GM19193 (cell line): ENCODE results near the gene EFNB1.

Experiments
- POLR2A ChIP-seq: IDR thresholded peaks from 4 replicates; pipeline ENCODE4 v1.6.1; 2011; ENCODE audit not compliant: insufficient read depth, insufficient read length; ENCODE audit errors: extremely low read depth

EFNB1 gene

DNA sequence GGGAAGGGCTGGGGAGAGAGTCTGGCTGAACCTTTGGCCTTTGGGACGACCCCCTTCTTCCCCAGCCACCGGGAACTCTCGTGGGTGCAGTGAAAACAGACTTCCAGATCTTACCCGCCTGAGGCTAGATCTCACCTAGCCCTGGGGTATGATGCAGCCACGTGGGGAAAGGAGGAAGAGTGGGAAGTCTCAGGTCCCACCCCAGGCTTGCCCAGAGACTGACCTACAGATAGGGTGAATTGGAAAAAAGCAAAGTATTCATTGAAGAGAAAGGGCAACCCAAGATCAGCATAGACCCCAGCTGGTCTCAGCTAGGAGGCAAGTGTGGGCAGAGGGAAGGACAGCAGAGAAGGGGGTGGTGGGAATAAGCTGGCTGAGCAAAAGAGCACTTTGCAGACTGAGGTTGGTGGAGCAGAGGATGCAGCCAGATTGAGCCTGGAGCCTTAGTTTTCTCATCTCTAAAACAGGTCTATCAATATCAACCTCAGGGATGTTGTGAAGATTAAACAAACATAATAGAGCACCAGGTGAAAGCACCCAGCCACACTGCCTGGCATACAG is 4.2 kb upstream of the EFNB1 start:
- TF ChIP-seq POLR2A = no peak

DNA sequence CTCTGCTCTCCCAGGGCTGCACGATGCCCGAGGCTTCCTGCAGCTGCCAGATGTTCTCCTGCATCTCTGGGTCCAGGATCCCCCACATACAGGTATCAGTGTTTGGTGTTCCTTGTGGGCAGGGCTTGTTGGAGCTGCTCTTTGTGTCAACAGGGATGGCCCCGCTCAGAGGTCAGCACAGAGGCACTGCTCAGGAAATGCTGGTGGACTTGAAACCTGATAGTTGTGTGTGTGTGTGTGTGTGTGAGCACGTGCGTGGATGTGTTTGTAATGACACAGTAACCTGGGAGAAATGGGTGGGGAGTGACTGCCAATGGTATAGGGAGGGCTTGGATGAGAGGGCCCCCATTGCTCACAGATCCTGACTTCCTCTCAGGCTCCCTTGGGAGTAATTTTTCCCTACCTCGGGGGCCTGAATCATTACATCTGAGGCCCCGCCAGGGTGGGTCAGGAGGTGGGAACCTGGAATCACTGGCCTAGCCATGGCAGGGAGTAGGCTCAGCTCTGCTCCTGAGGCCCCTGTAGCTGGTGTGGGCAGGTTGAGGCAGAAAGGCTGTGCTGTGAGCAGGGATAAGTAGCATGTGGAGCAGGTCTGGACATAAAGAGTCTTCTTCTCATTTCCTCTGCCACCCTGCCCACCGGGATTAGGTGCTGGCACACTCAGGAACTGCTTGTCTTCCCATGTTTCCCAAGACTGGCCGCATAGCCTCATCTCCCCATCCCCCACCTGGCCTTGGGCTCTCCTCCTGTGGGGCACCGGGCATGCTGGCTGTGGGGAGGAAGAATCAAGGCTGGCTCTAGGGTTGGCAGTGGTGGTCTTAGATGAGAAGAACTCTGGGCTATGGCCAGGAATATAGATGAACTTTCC is 2.5 kb upstream of the EFNB1 start:
- no peak for TF ChIP-seq POLR2A

DNA sequence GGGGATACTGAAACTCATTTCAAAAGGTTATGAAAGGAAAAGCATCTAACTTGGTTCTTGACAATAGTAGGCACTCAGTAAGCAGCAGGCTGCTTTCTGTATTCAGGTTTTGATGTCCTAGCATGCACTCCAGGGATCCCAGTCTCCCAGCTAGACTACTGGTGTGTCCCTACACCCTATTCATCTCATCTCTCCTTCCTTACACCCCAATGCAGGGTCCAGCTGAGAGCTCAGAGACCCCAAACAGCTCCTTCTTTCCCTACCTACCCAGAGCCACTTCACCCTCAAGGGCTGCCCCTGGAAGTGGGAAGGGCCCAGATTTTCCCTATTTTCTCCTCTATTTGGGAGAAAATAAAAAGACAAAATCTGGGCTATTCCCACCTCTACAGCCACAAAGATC is 1.6 kb upstream of the EFNB1 start:
- TF ChIP-seq POLR2A = no peak

DNA sequence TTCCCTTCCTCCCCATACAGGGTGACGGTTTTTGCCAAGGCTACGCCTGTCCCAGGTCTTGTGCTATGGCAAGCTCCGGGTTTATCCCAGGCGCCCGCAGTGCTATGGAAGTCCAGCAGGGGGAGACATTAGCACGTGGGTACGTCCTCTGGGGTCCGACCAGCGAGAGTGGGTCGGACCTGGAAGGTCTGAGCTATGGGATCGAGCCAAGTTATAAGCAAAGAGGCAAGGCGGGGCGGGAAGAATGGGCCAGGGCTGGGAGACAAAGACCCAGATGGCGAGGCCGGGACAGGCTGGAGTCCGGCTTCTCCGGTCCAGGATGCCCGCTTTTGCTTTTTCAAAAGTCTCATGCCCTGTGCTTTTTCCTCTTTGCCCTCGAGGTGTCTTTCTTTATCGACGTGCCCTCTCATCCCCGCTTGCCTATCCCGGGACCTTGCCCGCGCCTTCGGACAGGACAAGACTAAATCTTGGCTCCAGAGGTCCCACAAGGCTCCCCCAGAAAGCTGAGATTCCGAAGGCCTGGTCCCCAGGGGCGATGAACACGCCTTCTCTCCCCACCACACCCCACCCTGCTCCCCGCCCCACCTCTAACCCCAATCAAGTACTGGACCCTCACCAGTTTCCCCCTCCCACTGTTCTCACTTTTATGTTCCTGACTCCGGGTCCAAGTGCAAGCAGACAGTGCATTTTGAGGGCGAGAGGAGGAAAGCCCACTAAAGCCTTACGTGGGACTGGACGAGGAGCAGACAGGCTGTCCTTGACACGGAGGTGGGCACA is 785 bp upstream of the EFNB1 start:
- no peak for TF ChIP-seq POLR2A

DNA sequence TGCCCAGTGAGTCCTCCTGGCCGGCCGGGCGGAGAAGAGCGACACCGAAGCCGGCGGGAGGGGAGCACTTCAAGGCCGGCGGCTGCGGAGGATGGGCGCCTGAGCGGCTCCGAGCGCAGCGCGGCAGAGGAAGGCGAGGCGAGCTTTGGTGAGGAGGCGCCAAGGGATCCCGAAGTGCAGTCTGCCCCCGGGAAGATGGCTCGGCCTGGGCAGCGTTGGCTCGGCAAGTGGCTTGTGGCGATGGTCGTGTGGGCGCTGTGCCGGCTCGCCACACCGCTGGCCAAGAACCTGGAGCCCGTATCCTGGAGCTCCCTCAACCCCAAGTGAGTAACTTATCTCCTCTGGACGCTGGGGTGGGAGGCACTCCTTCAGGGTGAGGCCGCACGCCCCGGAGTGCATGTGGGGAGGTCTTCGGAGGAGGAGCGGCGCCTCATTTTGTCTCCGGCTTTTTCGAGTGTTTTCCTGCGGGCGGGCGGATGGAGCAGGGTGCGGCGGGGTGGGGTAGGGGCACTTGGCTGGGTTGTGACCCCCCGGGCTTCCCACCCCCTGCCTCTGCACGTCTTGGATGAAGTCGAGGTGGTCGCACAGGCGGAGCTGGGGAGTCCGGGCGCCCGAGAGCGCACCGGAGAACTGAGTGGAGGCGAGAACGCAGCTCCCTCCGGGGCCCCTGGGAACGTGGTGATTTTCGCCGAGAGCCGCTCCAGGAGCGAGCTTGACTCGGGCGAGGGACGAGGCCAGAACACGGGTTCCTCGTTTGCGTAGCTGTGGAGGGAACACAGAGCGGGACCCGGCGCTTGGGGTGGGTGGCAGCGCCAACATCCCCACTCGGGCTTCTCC is 979 bp downstream of the EFNB1 start:
- TF ChIP-seq POLR2A = no peak

DNA sequence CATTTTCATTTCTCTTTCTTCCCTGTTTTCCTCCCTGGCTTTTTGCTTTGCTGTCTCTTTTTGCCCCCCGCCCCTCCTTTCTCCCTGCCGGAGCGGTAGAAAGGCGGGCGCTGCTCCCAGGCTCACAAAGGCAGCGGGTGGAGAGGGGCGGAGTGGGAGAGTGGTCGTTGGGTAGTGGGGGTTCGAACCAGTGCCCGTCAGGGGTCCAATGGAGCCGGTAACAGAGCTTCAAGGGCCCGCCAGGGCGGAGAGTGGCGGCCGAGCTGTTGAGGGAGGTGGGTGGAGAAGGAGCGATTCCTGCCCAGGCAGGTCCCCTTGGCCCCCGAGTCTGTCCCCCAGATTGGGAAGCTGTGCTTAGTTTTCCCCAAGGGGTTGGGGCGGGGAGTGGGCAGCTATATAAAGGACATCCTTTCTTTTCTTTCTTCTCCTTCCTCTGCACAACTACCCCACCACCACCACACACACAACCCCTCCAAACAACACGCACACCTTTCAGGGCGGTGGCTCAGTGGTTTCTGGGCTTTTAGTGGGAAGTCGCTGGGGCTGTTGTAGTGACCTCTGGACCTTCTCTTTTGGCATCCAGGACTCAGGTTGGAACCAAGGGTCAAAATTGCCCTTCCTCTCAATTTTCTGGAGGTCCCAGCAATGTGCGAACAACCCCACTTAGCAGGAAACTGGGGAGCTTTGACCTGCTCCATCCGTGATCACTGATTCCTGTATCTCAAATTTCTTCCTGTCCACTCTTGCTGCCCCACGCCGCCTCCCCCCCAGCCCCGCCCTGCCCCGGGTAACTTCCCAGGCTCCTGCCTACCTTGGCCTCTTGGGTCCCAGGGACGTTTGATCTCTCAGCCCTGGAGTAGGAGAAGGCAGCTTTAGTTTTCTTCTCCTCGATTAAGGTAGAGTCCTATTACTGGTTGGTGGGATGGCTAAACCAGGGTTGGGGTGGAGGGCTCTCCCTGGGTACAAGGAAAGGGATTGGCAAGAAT is 1.9 kb downstream of the EFNB1 start:
- no peak for TF ChIP-seq POLR2A

DNA sequence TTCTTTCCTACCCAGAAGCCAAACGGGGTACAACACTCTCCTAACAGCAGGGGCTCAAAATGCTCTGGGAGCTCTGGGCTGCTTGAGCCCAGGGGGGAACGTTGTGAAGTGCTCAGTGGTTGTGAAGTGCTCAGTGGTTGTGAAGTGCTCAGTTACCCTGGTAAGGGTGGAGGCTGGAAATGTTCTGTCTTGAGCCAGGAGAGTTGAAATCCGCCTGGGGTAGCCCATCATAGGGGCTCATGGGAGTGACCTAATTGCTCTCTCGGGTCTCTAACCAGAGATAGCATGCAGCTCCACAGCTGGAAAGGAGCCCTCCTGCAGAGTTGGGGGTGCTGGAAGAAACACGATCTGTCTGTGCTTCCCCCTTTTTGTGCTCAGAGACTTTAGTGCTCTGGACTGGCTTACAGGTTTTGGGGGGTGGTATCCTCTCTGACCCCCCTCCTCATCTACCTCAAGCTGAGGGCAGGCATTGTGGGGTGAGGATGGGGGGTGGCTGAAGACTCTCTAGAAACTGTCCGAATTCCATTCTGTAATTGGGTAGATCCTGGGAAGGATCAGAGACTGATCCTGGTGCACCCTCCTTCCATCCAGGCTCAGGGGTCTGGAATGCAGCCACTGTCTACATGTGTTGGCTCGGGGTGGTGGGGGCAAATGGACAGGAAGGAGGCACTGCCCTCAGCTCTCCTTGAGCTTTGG is 2.7 kb downstream of the EFNB1 start:
- TF ChIP-seq POLR2A = no peak

DNA sequence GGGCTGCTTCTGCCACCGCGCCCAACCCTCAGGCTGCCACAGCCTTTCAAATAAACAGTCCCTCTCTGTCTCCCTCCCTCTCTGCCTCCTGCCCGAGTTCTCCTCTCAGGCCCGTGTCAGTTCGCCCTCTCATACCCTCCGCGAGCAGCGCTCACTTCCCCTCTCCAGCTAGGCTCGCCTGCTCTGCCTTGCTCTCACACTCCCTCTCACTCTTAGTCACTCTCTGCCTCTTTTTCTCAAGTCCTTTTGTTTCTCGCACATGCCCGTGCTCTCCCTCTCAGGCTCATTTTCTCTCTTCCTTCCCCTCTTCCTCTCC is 3.2 kb downstream of the EFNB1 start:
- TF ChIP-seq POLR2A = no peak

DNA sequence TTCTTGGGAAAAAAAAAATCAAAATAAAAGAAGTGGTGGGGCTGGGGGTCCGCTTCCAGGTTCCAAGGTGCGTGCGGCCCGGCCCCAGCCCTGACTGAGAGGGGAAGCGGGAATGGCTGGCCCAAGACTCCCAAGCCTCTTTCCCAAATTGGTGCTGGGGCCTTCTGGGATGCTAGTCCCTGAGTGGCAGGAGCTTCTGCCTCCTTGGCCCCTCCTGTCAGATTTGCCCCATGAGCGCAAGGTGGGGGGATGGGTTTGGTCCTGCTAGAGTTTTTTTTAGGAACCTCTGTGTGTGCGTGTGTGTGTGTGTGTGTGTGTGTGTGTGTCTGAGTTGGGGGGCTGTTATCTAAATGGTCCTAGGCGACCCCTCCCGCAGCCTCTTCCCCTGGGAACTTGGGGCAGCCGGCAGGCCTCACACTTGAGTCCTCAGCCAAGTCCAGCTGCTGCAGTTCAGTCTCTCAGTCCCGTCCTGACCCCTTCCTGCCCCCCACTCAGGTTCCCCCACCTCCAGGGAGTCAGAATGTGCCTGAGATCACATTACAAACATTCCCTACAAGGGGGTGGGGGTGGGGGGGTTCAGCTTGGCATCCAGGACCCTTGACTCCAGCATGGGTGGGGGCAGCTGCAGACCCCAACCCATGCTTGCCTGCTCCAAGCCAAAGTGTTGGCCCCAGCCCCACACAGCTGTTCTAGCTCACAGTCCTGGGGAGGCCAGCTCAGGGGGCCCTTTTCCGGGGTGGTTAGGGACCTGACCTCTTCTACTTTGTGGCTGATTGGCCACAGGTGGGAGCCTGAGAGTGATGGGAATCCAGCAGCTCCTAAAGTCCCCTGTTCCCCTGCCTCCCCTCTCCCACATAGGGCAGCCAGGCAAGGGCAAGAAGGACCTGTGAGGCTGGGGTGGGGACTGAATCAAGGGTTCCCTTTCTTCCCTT is 4.0 kb downstream of the EFNB1 start:
- TF ChIP-seq POLR2A = no peak

DNA sequence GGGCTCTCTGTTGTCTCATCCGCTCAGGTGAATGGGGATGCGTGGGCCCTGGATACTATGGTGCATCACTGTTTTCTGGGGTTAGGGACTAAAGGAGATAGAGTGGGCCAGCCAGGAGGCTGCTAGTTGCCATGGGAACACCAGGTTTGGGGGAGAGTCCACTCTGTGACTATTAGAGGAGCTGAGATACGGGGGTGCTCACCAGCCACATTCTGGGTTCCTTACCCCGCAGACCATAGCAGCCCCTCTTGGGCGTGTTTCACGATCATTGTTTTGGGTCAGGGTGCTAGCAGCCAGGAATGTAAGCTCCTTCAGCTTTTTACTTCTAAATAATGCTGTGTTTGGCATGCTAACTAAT is 4.6 kb downstream of the EFNB1 start:
- no peak for TF ChIP-seq POLR2A

DNA sequence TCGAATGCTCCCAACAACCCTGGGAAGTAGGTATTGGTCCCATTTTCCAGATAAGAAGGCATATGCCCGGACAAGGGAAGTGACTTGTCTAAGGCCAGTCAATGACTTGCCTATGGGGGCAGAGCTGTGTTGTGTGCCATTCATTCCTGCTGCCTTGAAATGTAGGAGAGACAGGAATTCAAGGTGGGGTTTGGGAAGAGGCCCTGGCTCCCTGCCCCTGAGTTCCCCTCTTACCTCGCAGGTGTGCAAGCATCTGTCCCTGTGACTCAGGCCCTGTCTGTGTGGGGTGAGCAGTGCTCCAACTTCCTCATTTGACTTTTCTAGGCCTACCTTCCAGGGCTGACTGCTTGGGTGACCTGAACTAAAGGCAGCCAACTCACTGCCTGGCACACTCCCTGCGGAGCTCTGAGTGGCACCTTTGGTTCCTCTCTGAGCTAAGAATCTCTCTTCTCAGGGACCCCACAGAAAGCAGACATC is 5.1 kb downstream of the EFNB1 start:
- no peak for TF ChIP-seq POLR2A
